HG03342 (cell line): ENCODE measurements around the gene ZNF627.
"Not testable (repeated sequence)": the region's sequence is repeated elsewhere in the genome, so short reads cannot be mapped to it uniquely, and the experiment has no call there.

Source experiments
- ATAC-seq: cut with Tn5 transposase; IDR thresholded peaks from one replicate; pipeline ENCODE4 v1.9.1; 2021; ENCODE audit warnings: mild to moderate bottlenecking, moderate library complexity; ENCODE audit not compliant: unreplicated experiment

ZNF627 gene

GRCh38 chr19:11573763-11574162 lies 23.5 kb upstream of the ZNF627 start:
- ATAC-seq: not testable (repeated sequence)

DNA sequence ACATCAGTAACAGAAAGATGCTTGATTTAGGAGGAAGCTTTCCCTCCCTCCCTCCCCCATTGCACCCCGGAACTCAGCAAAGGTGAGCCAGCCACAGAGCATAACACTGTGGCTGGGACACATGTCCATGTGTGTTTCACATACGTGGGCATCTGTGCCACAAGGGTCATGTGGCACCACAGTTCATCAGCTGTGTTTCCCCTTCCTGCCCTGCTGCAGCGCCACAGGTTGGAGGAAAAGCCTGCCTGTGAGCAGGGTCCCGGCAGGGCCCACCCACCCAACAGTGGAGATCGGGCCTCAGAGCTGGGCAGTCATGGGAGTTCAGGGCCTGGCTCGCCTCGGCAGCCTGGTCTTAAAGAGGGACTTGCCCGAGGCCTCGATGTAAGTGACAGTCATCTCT lies 22.6 kb upstream of the ZNF627 start:
- ATAC-seq: no peak

DNA sequence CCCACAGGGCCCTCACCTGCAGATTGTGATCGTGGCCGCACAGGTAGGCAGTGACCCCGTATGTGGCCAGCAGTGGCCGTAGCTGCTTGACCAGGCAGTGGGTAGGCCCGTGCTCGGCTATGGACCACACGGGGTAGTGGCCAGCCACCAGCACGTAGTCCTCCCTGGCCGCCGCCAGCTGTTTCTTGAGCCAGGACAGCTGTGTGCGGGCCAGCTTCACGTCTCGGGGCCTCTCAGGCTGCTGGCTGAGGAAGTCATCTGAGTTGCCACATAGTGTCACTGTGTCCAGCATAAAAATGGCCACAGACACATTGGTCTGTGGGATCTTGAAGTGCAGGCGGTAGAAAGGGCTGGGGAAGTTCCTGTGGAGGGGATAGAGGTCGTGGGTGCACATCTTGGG lies 21.1 kb upstream of the ZNF627 start:
- ATAC-seq: no peak

- ATAC-seq: no peak
Observed at GRCh38 chr19:11577451-11578257, 19.6 kb upstream of the ZNF627 start, which contains the start of gene ACP5. TSS of gene ACP5 (minus strand) at chr19:11577645. CDS start at chr19:11577317, 328 bp downstream.

GRCh38 chr19:11578258-11579142 lies 18.8 kb upstream of the ZNF627 start:
- no peak for ATAC-seq

GRCh38 chr19:11580116-11580515 lies 17.2 kb upstream of the ZNF627 start:
- no peak for ATAC-seq

DNA sequence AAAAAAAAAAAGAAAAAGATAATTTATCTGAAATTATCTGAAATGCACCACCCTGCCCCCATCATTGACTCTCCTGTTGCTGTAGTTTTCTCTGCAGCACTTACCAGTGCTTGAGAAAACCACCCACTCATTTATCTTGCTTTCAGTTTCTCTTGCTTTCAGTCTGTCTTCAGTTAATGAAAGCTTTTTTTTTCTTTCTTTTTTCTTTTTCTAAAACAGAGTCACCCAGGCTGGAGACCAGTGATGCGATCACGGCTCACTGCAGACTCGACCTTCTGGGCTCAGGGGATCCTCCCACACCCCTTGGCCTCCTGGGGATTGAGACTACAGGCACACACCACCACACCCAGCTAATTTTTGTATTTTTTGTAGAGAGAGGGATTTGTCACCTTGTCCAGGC lies 15.5 kb upstream of the ZNF627 start:
- peak; percentile 59 for ATAC-seq

GRCh38 chr19:11586331-11586730 lies 11.0 kb upstream of the ZNF627 start:
- ATAC-seq: no peak

DNA sequence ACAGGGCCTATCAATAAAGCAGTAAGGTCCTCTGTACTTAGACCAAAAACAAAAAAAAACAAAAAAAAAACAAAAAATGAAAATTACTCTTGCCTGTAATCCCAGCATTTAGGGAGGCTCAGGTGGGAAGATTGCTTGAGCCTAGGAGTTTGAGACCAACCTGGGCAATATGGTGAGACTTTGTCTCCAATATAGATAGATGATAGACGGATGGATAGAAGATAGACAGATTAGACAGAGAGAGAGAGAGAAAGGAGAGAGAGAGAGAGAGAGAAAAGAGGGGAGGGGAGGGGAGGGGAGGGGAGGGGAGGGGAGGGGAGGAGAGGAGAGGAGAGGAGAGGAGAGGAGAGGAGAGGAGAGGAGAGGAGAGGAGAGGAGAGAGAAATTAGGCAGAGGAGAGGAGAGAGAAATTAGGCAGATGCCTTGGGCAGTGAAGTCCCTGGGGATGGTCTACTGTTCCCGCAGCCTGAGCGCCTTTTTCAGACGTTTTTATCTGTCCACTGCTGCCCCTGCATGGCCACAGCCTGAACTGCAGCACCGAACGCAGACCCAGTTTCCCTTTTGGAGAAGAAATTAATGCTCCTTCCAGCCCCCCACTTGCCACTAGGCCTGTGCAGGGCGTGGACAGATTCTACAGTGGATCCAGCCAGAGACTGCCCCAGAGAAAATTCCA lies 9.8 kb upstream of the ZNF627 start:
- no peak for ATAC-seq

GRCh38 chr19:11587975-11588631 lies 9.2 kb upstream of the ZNF627 start:
- no peak for ATAC-seq

GRCh38 chr19:11594084-11594483 lies 3.2 kb upstream of the ZNF627 start:
- ATAC-seq: no peak

- no peak for ATAC-seq
Observed at GRCh38 chr19:11596156-11596555, 1.1 kb upstream of the ZNF627 start.

GRCh38 chr19:11598103-11598483 lies 810 bp downstream of the ZNF627 start:
- no peak for ATAC-seq

DNA sequence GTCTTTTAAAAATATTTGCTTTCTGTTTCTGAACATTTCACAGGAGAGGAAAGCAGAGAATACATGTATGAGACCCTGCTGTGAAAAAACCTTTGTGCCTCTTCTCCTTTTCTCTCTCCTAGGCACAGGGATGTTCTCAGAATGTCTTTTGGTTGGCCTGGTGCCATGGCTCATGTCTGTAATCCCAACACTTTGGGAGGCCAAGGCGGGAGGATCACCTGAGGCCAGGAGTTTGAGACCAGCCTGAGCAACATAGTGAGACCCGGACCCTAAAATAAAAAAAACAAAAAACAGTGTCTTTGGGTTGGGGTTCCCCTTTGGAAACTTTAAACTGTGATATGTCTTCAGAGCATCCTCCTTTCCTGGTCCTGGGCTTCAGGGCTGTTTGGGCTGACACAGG lies 1.5 kb downstream of the ZNF627 start:
- no peak for ATAC-seq

DNA sequence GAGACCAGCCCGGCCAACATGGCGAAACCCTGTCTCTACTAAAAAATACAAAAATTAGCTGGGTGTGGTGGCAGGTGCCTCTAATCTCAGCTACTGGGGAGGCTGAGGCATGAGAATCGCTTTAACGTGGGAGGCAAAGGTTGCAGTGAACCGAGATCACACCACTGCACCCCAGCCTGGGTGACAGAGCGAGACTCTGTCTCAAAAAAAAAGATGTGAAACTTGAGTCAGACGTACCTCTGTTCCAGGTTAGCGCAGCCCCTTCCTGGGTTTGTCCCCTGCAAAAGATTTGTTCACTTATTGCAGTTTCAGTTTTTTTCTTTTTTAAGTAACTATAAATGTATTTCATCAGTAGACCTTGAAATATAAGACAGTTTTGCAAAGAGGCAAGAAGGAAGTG lies 2.4 kb downstream of the ZNF627 start:
- not testable (repeated sequence) for ATAC-seq

DNA sequence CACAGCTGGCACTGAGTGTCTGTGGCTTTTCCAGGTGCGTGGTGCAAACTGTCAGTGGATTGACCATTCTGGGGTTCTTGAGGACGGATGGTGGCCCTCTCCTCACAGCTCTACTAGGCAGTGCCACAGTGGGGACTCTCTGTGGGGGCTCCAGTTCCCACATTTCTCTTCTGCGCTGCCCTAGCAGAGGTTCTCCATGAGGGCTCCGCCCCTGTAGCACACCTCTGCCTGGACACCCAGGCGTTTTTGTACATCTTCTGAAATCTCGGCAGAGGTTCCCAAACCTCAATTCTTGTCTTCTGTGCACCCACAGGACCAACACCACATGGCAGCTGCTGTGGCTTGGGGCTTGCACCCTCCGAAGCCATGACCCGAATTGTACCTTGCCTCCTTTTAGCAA lies 9.2 kb downstream of the ZNF627 start:
- no peak for ATAC-seq

GRCh38 chr19:11611730-11612129 lies 14.4 kb downstream of the ZNF627 start:
- ATAC-seq: no peak

DNA sequence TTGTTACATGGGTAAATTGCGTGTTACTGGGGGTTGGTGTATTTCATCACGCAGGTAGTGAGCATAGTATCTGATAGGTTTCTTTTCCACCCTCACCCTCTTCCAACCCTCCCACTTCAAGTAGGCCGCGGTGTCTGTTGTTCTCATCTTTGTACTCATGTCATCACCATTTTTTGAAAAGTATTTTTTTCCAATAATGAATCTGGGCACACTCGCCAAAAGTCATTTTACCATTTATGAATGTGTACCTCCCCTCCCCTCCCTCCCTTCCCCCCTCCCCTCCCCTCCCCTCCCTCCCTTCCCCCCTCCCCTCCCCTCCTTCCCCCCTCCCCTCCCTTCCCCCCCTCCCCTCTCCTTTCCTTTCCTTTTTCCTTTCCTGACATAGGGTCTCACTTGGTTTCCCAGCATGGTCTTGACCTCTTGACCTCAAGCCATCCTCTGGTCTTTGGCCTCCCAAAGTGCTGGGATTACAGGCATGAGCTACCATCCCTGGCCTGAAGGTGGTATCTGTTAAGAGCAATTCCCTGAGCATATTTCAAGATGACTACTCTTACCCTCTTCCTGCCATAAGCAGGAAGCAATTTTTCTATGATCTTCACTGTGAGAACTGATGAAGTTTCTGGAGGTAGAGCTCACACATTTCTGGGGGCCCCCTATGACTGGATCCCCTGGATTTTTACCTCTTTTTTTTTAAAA lies 15.7 kb downstream of the ZNF627 start:
- no peak for ATAC-seq

GRCh38 chr19:11617180-11618062 lies 20.1 kb downstream of the ZNF627 start:
- no peak for ATAC-seq
